GM18508 (cell line): ENCODE data around the gene MAST4.
"Not testable (repeated sequence)": the region's sequence is repeated elsewhere in the genome, so short reads cannot be mapped to it uniquely, and the experiment has no call there.

Experiments
- ATAC-seq: cut with Tn5 transposase; IDR thresholded peaks from one replicate; pipeline ENCODE4 v1.9.1; 2021; ENCODE audit warnings: moderate number of reproducible peaks; ENCODE audit not compliant: insufficient read depth, unreplicated experiment

The MAST4 gene

GRCh38 chr5:66689522-66690220 is 93.5 kb downstream of the MAST4 start:
- no peak for ATAC-seq

- no peak for ATAC-seq
Observed at GRCh38 chr5:66694036-66694435, 97.8 kb downstream of the MAST4 start.

GRCh38 chr5:66695840-66696239 is 99.6 kb downstream of the MAST4 start:
- not testable (repeated sequence) for ATAC-seq

GRCh38 chr5:66697796-66698564 is 101.8 kb downstream of the MAST4 start:
- ATAC-seq = no peak

- ATAC-seq = peak; percentile 78
Observed at GRCh38 chr5:66701244-66701643, 105.1 kb downstream of the MAST4 start.

GRCh38 chr5:66702426-66702825 is 106.2 kb downstream of the MAST4 start:
- ATAC-seq = no peak

GRCh38 chr5:66704790-66705425 is 108.7 kb downstream of the MAST4 start:
- ATAC-seq = no peak

- ATAC-seq = no peak
Observed at GRCh38 chr5:66708368-66708767, 112.2 kb downstream of the MAST4 start.

- ATAC-seq = no peak
Observed at GRCh38 chr5:66710557-66711088, 114.4 kb downstream of the MAST4 start.

GRCh38 chr5:66713998-66714397 is 117.8 kb downstream of the MAST4 start:
- ATAC-seq = no peak

GRCh38 chr5:66717455-66718373 is 121.5 kb downstream of the MAST4 start:
- no peak for ATAC-seq

- no peak for ATAC-seq
Observed at GRCh38 chr5:66718374-66719002, 122.3 kb downstream of the MAST4 start.

GRCh38 chr5:66720780-66721179 is 124.6 kb downstream of the MAST4 start:
- ATAC-seq = no peak

- no peak for ATAC-seq
Observed at GRCh38 chr5:66722686-66723085, 126.5 kb downstream of the MAST4 start.

- no peak for ATAC-seq
Observed at GRCh38 chr5:66724349-66725139, 128.4 kb downstream of the MAST4 start.

GRCh38 chr5:66727630-66728029 is 131.4 kb downstream of the MAST4 start:
- no peak for ATAC-seq

- no peak for ATAC-seq
Observed at GRCh38 chr5:66728049-66728448, 131.9 kb downstream of the MAST4 start.

- ATAC-seq = no peak
Observed at GRCh38 chr5:66737096-66737495, 140.9 kb downstream of the MAST4 start.

- ATAC-seq = no peak
Observed at GRCh38 chr5:66738136-66738535, 141.9 kb downstream of the MAST4 start.
